Vagina (tissue), 2 donors: ENCODE measurements around the gene DROSHA.

Experiments
- CTCF ChIP-seq, 3 experiments: fragments of 450-650 bp in 2 of 3; fragments of 200-600 bp in 1 of 3; sonication (generic) in 1 of 3; IDR thresholded peaks; one replicate each; pipeline ENCODE4 v1.5.1; 2017 to 2019; ENCODE audit warnings: antibody characterized with exemption in 3 of 3, mild to moderate bottlenecking in 2 of 3, moderate library complexity in 2 of 3
- POLR2AphosphoS5 ChIP-seq, 2 donors: sonication (generic); formaldehyde crosslinking; IDR thresholded peaks; one replicate each; pipeline ENCODE4 v1.9.0; 2017; ENCODE audit warnings: antibody characterized with exemption in 2 of 2, mild to moderate bottlenecking in 2 of 2, low read depth in 1 of 2; ENCODE audit not compliant: insufficient read depth in 1 of 2

GRCh38 chr5:31478901-31479300 lies 53.0 kb downstream of the DROSHA start:
- TF ChIP-seq CTCF (IDR thresholded peaks at IDR 0.05) = no peak
- no peak for TF ChIP-seq POLR2AphosphoS5 (IDR thresholded peaks at IDR 0.05; ENCODE audit: insufficient read depth in 1 of 2, low read depth in 1 of 2)
